Measurements from ENCODE around the gene MYO6.

GRCh38 chr6:75931011-75931680 lies 182.1 kb downstream of the MYO6 start:
- TF ChIP-seq CTCF (IDR thresholded peaks at IDR 0.05), result no peak
- no peak for TF ChIP-seq ZFX (IDR thresholded peaks at IDR 0.05; ENCODE audit: borderline replicate concordance)

All from 22Rv1 (cell line).